IMR-90 (cell line): ENCODE data around the gene FICD.
"Not testable (repeated sequence)": the region's sequence is repeated elsewhere in the genome, so short reads cannot be mapped to it uniquely, and the experiment has no call there.

Source experiments
- MAFK ChIP-seq: IDR thresholded peaks from 2 replicates; pipeline ENCODE4 v1.6.1; 2012; ENCODE audit warnings: low read depth, low read length, improper control_type of control experiment
- MAZ ChIP-seq: IDR thresholded peaks from 2 replicates; pipeline ENCODE4 v1.6.1; 2012; ENCODE audit warnings: low read depth, mild to moderate bottlenecking, low read length, improper control_type of control experiment, moderate library complexity, borderline replicate concordance
- POLR2A ChIP-seq: IDR thresholded peaks from 2 replicates; pipeline ENCODE4 v1.6.1; 2012; ENCODE audit warnings: mild to moderate bottlenecking, low read depth, low read length
- TF ChIP-seq, protein P1 (sequence below): conservative IDR thresholded peaks from 2 replicates; pipeline ENCODE4 v1.5.1; 2012; ENCODE audit warnings: mild to moderate bottlenecking, low read depth, low read length, improper control_type of control experiment
- TF ChIP-seq, protein P2 (sequence below): fragments of 150-350 bp; IDR thresholded peaks from 2 replicates; pipeline ENCODE4 v1.6.1; 2017; ENCODE audit warnings: mild to moderate bottlenecking, antibody characterized with exemption, low read length, low read depth

DNA sequence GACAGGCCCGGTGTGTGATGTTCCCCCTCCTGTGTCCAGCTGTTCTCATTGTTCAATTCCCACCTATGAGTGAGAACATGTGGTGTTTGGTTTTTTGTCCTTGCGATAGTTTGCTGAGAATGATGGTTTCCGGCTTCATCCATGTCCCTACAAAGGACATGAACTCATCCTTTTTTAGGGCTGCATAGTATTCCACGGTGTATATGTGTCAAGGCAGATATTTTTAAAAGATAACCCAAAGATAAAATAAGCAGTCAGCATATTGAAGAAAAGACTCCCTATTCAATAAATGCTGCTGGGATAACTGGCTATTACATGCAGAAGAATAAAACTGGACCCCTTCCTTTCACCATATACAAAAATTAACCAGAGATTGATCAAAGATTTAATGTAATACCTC, 28.0 kb upstream of the FICD start:
- TF ChIP-seq MAFK, POLR2A, MAZ: not testable (repeated sequence)
- TF ChIP-seq, protein P1, sequence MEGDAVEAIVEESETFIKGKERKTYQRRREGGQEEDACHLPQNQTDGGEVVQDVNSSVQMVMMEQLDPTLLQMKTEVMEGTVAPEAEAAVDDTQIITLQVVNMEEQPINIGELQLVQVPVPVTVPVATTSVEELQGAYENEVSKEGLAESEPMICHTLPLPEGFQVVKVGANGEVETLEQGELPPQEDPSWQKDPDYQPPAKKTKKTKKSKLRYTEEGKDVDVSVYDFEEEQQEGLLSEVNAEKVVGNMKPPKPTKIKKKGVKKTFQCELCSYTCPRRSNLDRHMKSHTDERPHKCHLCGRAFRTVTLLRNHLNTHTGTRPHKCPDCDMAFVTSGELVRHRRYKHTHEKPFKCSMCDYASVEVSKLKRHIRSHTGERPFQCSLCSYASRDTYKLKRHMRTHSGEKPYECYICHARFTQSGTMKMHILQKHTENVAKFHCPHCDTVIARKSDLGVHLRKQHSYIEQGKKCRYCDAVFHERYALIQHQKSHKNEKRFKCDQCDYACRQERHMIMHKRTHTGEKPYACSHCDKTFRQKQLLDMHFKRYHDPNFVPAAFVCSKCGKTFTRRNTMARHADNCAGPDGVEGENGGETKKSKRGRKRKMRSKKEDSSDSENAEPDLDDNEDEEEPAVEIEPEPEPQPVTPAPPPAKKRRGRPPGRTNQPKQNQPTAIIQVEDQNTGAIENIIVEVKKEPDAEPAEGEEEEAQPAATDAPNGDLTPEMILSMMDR: not testable (repeated sequence)
- TF ChIP-seq, protein P2, sequence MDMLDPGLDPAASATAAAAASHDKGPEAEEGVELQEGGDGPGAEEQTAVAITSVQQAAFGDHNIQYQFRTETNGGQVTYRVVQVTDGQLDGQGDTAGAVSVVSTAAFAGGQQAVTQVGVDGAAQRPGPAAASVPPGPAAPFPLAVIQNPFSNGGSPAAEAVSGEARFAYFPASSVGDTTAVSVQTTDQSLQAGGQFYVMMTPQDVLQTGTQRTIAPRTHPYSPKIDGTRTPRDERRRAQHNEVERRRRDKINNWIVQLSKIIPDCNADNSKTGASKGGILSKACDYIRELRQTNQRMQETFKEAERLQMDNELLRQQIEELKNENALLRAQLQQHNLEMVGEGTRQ: not testable (repeated sequence)
